GM12872 (cell line): ENCODE data around the gene PAQR3.

ENCODE experiments used
- CTCF ChIP-seq: IDR thresholded peaks from 3 replicates; pipeline ENCODE4 v1.5.1; 2011; ENCODE audit warnings: low read depth, mild to moderate bottlenecking, low read length, moderate library complexity; ENCODE audit not compliant: insufficient read depth

PAQR3 gene

GRCh38 chr4:78944381-78944780, 5.1 kb upstream of the PAQR3 start:
- TF ChIP-seq CTCF, result no peak

- no peak for TF ChIP-seq CTCF
Observed at GRCh38 chr4:78940752-78941151, 1.5 kb upstream of the PAQR3 start.

- no peak for TF ChIP-seq CTCF
Observed at GRCh38 chr4:78939667-78940008, 400 bp upstream of the PAQR3 start.

- TF ChIP-seq CTCF, result no peak
Observed at GRCh38 chr4:78938474-78938867, 767 bp downstream of the PAQR3 start.

- TF ChIP-seq CTCF, result no peak
Observed at GRCh38 chr4:78937837-78938236, 1.4 kb downstream of the PAQR3 start.

GRCh38 chr4:78936989-78937388, 2.2 kb downstream of the PAQR3 start:
- no peak for TF ChIP-seq CTCF

- no peak for TF ChIP-seq CTCF
Observed at GRCh38 chr4:78930016-78930629, 9.1 kb downstream of the PAQR3 start.
